Stomach (tissue), 4 donors: ENCODE results near the gene NDUFA8.

Experiments used
- CTCF ChIP-seq, 7 experiments: fragments of 450-650 bp in 4 of 7; fragments of 200-600 bp in 3 of 7; sonication (generic) in 3 of 7; IDR thresholded peaks; one replicate each; pipeline ENCODE4 v1.5.1; 2016 to 2019; ENCODE audit warnings: antibody characterized with exemption in 7 of 7, control low read depth in 2 of 7, mild to moderate bottlenecking in 1 of 7
- EP300 ChIP-seq: sonication (generic); formaldehyde crosslinking; IDR thresholded peaks from one replicate; pipeline ENCODE4 v1.6.1; 2017; ENCODE audit warnings: antibody characterized with exemption
- POLR2A ChIP-seq, 4 donors: fragments of 450-650 bp; IDR thresholded peaks; one replicate each; pipeline ENCODE4 v1.6.1; 2016; ENCODE audit warnings: antibody characterized with exemption in 4 of 4, control low read depth in 2 of 4, mild to moderate bottlenecking in 1 of 4, moderate library complexity in 1 of 4

GRCh38 chr9:122162415-122162814 lies 2.8 kb upstream of the NDUFA8 start:
- no peak for TF ChIP-seq POLR2A (IDR thresholded peaks at IDR 0.05)
- TF ChIP-seq CTCF (IDR thresholded peaks at IDR 0.05), result no peak
- TF ChIP-seq EP300, result no peak
